GM19324 (cell line): Measurements from ENCODE around the gene TUBA3E.
"Not testable (repeated sequence)": the region's sequence is repeated elsewhere in the genome, so short reads cannot be mapped to it uniquely, and the experiment has no call there.

Experiments
- ATAC-seq: cut with Tn5 transposase; IDR thresholded peaks from one replicate; pipeline ENCODE4 v1.9.1; 2021; ENCODE audit warnings: mild to moderate bottlenecking, moderate library complexity; ENCODE audit not compliant: unreplicated experiment, low FRiP score

Gene TUBA3E

GRCh38 chr2:130165293-130166016, 32.8 kb downstream of the TUBA3E start:
- ATAC-seq: no peak

- no peak for ATAC-seq
Measured at GRCh38 chr2:130162968-130163367, 35.3 kb downstream of the TUBA3E start.

- not testable (repeated sequence) for ATAC-seq
Measured at GRCh38 chr2:130162486-130162885, 35.8 kb downstream of the TUBA3E start.

GRCh38 chr2:130160838-130161705, 37.2 kb downstream of the TUBA3E start:
- not testable (repeated sequence) for ATAC-seq

- no peak for ATAC-seq
Measured at GRCh38 chr2:130160131-130160530, 38.1 kb downstream of the TUBA3E start.

GRCh38 chr2:130159376-130159775, 38.9 kb downstream of the TUBA3E start:
- ATAC-seq: not testable (repeated sequence)

- ATAC-seq: no peak
Measured at GRCh38 chr2:130158631-130159030, 39.6 kb downstream of the TUBA3E start.

- ATAC-seq: peak; percentile 48
Measured at GRCh38 chr2:130157825-130158514, 40.3 kb downstream of the TUBA3E start.

- peak; percentile 29 for ATAC-seq
Measured at GRCh38 chr2:130157354-130157753, 40.9 kb downstream of the TUBA3E start.

GRCh38 chr2:130156624-130157004, 41.6 kb downstream of the TUBA3E start:
- ATAC-seq: no peak

GRCh38 chr2:130155956-130156623, 42.1 kb downstream of the TUBA3E start:
- not testable (repeated sequence) for ATAC-seq

GRCh38 chr2:130154773-130155765, 43.2 kb downstream of the TUBA3E start:
- ATAC-seq: no peak

GRCh38 chr2:130154423-130154770, 43.8 kb downstream of the TUBA3E start:
- ATAC-seq: not testable (repeated sequence)

- ATAC-seq: not testable (repeated sequence)
Measured at GRCh38 chr2:130153721-130154422, 44.4 kb downstream of the TUBA3E start.

GRCh38 chr2:130152816-130153595, 45.2 kb downstream of the TUBA3E start:
- no peak for ATAC-seq

GRCh38 chr2:130152136-130152815, 46.0 kb downstream of the TUBA3E start:
- not testable (repeated sequence) for ATAC-seq

GRCh38 chr2:130151145-130151512, 47.1 kb downstream of the TUBA3E start:
- not testable (repeated sequence) for ATAC-seq
